ENCODE results near the gene CDH19.
A peak's percentile ranks its signal among the peaks of the same experiment; 100 is the strongest.

CDH19 gene, protein sequence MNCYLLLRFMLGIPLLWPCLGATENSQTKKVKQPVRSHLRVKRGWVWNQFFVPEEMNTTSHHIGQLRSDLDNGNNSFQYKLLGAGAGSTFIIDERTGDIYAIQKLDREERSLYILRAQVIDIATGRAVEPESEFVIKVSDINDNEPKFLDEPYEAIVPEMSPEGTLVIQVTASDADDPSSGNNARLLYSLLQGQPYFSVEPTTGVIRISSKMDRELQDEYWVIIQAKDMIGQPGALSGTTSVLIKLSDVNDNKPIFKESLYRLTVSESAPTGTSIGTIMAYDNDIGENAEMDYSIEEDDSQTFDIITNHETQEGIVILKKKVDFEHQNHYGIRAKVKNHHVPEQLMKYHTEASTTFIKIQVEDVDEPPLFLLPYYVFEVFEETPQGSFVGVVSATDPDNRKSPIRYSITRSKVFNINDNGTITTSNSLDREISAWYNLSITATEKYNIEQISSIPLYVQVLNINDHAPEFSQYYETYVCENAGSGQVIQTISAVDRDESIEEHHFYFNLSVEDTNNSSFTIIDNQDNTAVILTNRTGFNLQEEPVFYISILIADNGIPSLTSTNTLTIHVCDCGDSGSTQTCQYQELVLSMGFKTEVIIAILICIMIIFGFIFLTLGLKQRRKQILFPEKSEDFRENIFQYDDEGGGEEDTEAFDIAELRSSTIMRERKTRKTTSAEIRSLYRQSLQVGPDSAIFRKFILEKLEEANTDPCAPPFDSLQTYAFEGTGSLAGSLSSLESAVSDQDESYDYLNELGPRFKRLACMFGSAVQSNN

DNA sequence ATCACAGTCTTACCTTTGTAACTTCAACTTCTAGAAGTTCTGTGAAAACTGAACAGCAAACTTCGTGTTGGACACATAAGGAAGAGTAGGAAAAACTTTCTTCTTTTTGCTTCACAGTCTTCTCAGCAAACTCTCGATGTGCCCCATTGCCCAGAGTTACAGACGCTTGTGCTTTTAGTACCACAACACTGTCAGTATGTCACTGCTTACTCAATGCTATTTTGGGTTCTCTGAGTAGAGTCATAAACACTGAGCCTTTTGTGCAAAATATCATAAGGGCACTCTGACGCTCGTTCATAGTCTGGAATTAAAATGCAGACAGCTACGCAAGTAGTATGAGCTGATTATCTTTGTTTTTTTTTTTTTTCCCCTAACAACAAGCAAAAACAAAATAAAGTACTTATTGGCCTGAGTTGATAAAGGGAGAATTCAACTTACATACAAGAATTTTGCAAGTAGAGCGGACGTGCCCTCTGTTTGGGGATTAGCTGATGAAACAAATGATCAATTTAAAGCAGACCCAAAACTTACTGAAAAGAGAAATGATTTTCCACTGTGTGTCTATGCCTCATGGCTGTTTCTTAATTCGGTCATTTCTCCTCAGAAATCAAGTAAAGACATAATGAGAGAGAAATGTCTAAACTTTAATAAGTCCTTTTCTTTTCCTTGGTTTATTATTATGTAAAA lies at the start of gene CDH19:
CDH19 (minus strand) TSS at position 150 of the 687 bp plus-strand sequence. CDS start 31,886 bp downstream, outside the sequence.
- DNase-seq (ENCODE audit: low read depth), result no peak

DNA sequence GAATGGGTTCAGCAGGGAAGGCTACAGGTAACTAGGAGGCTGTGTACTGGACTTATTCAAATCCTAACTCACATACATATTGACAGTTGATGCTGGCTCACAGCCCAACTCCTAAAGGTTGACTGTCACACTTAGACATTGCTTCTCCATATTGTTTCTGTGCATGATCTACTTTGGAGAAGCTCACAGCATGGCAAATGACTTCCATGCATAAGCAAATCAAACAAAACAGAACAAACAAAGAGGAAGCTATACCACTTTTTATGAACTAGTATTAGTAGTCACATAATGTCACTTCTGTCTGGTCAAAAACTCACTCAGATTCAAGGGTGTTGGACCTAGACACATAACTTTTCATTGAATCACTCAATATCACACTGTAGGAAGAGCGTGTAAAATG lies 43.8 kb upstream of the CDH19 start:
- no peak for DNase-seq (ENCODE audit: low read depth)

DNA sequence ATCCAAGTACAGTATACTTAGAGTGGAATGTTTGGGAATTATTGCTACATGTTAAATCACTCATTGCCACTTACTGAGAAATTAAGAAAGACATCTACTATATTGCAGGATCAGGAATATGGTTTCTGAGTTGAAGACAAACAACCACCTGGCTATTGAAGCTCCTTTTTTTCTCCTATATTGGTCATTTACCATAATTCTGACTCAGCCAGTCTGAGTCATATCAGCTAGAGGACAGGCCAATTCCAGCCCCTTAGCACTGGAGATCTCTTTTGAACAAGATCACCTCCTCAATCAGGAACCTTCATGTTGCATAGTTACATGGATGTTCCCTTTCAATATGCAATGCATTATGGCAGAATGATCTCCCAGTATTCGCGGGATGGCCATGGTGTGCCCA lies 42.7 kb upstream of the CDH19 start:
- DNase-seq (ENCODE audit: low read depth), result peak; percentile 22

DNA sequence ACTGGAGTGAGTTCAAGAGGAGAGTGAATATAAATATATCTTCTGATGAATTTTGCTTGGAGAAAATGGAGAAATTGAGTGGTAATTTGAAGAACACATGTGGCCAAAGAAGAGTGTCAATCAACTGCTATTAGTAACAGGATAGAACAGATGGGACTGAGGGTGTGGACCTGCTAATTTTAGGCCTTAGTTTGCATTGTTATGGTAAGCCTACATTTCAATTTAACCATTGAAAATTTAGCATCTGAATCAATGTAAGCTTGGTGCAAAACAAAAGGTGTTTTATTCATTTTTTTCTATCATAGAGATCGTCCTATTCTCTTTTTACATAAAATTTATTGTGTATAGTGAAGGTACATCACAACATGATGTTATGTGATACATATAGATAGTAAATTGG lies 42.1 kb upstream of the CDH19 start:
- DNase-seq (ENCODE audit: low read depth), result no peak

DNA sequence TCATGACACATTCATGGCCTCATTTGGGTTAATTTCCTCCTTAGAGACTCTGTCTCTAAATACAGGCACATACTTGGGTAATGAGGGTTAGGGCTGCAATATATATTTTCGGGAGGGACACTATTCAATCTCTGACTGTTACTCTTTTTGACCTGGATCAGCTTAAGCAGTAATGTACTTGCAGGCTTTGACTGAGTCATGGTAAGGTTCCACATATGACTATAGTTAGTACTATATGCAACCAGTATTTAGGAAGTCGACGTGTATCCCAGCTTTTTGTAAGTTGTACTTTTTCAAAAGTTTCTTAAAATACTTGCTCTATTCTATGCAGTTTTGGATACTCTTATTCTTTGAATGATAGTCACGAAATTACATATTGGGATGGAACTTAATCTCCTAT lies 37.2 kb upstream of the CDH19 start:
- no peak for DNase-seq (ENCODE audit: low read depth)

DNA sequence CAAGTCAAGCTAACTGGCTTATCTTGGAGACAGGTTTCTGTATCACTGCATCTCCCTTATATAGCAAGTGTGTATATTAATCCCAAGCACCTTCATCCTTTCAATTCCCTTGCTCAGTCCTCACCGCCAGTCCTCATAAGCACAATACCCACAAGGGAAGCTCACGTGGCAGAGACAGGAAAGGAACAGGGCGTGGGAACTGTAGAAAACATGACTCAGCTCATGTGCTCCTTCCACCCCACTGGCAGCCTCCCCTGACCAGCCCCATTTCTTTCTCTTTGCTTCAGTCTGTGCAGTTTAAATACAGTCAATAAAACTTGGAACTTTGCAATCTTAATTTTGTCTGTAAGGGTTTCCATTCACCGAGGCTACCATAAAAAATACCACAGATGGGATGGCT lies 36.5 kb upstream of the CDH19 start:
- DNase-seq (ENCODE audit: low read depth), result no peak

DNA sequence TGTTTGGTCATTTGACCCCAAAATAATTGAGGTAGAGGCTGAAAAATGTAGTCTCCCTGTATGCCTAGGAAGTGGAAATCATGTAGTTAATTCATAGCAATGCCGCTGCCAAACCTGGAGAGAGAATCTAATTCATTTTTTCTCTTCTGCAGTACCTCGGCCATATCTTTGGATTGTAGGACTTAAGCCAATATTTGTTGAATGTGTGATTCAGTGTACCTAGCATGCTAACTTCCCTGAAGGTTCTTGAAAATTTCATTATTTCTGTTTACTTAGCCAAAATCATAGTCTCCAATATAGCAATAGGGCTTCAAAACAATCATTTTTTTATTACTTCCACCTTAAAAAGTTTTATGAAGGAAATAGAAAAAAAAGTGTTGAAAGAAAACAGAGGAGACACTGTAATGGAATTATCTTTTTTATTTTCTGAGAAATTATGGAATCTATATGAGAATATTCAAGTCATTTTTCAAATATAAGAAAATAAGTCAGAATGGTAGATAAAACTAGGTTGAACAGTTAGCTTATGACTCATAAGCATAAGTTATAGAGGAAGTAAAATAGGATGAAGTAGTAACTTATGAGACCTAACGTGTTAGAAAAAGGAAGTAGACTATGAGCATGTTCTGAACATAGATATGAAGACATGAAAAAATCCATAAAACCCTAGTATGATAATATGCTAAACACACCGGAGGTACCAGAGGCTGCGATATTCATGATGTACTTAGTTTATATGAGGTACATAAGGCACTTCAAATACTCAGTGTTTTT lies 35.2 kb upstream of the CDH19 start:
- DNase-seq (ENCODE audit: low read depth), result no peak

DNA sequence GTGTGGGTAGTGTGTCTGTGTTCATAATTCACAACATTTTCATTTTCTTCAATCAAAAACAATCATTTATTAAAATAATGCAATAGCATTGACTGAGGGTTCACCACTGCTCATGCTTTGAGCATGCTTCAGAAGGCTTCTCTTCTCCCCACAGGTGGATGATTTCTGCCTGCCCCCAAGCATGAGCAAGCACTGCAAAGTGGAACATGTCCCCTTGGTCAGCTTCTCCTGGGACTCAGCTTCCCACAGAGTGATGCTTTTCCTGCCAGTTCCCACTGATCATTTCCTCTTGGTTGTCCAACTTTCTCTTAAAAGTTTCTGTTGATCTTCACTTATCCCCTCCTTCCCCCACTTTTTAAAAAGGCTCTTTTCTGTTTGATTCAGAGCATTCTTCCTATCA lies 31.5 kb upstream of the CDH19 start:
- DNase-seq (ENCODE audit: low read depth), result no peak

DNA sequence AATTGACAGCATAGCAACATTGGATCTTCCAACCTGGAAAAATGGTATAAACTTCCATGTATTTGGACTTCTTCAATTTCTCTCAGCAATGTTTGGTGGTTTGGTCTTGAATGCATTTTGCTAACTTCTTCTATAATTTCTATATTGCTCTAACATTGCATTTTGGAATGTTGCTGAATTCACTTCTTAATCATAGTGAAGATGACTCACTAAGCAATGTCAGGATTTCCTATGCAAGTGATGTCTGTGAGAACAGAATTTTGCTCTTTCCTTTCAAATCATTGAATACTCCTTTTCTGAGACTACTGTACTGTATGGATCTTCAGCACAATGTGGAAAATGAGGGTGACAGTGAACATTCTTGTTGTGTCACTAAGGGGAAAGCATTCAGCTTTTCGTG lies 28.9 kb upstream of the CDH19 start:
- DNase-seq (ENCODE audit: low read depth), result peak; percentile 18

DNA sequence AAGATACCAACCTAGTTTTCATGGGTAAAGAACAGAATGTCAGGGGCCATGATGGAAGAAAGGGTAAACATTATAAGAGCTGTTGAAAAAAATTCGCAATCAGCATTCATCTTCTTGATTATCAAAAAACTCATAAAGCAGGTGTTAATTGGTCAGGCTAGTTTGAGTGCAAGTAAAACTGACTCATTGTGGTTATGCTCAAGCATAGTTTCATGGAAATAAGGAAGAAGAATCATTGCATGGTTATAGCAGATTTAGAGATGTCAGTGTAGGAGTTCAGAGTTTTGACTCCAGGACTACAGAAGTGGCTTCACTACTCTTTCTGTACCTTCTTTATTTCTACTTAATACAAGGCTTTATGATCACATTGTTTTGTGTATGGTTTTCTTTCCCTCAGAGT lies 26.9 kb upstream of the CDH19 start:
- DNase-seq (ENCODE audit: low read depth), result no peak

DNA sequence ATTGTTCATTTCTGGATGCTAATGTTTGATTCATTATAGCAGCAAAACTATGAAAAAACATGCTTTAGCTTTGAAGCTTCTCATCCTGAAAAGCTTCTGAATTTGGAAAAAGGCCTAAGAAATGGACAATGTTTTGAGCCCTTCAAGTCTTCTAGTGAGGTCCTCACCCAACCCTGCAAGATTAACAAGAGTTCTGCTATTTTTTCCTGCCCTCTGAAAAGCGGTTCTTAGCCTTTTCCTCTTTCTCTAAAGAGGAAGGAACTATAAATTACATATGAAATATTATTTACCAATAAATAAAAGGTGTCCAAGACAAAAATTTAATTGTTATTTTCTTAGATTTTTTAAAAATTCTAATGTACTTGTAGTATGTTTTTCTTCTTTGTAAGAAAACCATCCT lies 19.9 kb upstream of the CDH19 start:
- no peak for DNase-seq (ENCODE audit: low read depth)

DNA sequence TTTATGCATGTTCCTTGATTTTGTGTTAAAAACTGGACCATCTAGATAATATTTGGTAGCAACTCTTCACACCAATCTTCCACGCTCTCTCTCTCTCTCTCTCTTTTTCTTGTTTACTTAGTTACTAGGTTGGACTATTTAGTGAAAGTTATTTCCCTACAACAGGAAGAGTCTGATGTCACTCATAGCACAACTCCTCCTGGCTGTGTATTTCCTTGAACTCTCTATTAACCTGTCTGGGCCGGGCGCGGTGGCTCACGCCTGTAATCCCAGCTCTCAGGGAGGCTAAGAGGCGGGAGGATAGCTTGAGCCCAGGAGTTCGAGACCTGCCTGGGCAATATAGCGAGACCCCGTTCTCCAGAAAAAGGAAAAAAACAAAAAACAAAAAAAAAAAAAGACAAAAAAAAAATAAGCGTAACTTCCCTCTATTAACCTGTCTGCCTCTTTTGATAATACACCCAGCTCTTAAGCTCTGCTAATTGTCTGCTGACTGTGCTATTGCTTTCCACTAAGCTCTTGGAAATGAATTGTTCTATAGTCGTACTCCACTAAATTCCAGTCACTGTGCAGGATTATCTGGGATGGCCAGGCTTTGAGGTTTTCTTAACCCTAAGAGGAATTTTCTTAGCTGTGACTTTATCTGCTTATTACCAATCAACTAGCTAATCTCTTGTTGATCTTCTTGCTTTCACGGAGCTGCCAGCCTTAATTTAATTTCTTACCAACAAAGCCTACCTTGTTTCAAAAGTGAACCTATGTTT lies 18.1 kb upstream of the CDH19 start:
- DNase-seq (ENCODE audit: low read depth), result no peak

DNA sequence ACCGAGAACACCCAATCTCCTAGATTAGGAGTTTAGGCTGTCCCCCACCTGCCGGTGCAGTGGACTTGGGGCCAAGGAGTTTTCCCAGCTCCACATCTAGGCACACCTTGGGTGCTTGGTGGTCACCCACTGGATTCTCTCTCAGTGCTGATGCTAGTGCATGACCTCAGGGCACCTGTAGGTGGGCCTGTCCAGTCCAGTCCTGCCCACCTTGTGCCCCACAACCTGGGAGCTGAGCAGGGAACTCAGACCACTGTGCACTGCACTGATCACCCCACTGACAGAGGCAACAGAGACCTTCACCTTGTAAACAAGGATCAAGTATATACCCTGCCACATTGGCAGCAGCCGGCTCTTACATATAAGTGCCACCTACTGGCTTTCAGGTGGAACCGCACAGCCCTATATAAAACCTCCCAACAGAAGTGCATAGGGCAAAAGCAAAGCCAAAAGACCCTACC lies 12.7 kb upstream of the CDH19 start:
- no peak for DNase-seq (ENCODE audit: low read depth)

DNA sequence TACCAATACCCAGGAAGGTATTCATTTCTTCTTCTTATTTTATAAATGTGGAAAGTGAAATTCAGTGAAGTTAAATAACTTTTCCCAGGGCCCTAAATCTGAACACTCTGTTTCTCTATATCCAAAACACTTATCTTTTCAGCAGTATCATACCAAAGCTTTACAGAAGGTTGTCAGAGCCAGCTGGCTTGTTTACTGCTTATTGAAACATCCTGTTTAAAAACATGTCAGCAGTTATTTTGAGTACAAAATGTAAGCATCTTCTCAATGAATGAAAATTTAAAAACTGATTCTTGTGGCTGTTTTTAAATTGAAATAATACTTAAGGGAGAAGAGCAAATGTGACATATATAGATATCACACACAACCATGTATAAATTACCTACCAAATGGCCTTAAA lies 11.3 kb upstream of the CDH19 start:
- no peak for DNase-seq (ENCODE audit: low read depth)

DNA sequence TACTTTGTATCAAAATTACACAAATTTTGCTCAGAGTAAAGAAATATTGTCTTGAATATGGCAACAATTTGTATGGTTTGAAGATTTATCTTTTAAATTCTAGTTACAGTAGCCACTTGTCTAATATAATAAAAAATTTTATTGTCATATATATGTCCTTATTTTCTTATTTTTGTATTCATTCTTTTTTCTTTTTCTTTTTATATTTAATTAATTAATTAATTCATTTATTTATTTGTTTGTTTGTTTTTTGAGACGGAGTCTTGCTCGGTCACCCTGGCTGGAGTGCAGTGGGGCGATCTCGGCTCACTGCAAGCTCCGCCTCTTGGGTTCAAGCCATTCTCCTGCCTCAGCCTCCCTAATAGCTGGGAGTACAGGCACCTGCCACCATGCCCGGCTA lies 3.7 kb upstream of the CDH19 start:
- no peak for DNase-seq (ENCODE audit: low read depth)

DNA sequence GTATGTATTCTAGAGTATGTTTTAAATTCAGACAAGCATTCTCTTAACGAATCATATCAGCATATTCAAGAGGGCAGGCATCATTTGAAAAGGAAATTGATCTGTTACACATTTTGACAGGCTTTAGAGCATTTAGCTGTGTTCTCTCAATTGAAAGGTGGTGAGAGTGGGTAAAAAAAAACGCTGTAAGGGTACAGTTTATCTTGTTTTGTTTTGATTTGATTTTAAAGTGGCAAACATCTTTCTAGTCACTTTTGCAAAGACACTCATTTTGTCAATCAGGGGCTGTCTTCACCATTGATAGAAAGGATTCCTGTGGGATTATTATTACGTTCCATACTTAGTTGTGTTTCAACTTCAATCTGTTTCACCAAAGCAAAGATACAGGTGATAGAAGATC lies 2.2 kb downstream of the CDH19 start:
- no peak for DNase-seq (ENCODE audit: low read depth)

DNA sequence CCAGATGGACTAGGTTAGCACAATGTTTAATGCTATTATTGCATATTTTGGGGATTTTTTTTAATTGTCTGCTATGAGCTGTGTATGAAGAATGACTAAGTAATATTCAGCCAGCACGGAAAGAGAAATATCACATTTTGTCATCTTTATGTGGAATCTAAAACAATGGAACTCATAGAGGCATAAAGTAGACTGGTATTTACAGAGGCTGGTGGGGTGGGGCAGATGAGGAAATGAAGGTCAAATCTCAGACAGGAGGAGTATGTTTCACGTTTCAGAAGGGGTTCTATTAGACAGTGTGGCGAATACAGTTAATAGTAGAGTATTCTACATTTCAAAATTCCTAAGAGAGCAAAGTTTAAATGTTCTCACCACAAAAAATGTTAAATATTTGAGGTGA lies 4.7 kb downstream of the CDH19 start:
- DNase-seq (ENCODE audit: low read depth), result no peak

DNA sequence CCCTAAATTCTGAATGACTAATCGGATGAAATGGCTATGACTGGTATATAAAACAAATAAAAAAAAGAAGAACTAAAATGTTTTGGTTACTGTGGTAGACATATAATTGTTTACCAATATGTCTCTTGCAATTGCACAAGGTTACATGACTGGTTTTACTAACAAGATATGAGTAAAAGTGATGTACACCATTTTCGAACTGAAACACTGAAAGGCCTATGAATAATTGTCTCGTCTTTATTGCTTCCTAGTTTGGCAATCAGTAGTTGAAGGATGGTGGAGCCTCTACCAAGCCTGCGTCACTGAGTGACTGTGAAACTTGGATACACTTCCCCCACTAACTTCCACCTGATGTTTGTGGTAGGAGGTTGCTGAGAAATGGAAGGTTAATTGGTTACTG lies 16.5 kb downstream of the CDH19 start:
- DNase-seq (ENCODE audit: low read depth), result no peak

DNA sequence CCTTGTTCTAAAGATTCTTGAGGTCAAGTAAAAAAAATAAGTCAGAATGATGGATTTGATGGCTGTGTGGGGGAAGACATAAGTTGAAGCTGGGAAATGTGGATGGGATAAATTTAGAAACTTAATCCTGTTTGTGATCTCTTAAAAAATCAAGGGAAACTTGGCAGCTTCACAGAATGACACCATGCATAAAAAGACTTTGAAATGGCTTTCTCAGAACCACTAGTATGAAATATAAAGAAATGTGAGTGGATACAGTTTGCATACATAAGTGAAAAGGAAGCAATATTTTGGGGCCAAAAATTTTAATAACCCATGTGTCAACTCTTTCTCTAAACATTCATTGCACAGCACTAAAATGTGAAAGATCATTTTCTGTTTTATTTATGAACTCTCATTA lies 21.7 kb downstream of the CDH19 start:
- DNase-seq (ENCODE audit: low read depth), result no peak

DNA sequence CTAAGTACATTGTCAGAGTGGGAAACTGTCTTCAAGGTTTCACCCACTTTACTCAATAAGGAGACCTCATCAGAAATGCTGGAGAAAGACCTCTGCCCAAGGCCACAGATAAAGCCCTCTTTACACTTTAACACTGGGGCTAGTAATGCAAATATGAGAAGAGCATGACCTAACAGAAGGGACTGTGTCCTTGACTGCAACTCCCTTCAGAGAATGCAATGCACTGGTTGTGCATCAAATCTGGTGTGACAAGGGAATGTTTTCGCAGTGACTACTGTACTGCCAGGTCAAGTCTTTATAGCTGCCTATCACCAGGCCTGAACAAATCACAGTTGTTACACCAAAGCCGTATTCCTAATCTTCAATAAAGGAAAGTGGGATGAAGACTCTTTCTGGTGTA lies 28.6 kb downstream of the CDH19 start:
- no peak for DNase-seq (ENCODE audit: low read depth)

DNA sequence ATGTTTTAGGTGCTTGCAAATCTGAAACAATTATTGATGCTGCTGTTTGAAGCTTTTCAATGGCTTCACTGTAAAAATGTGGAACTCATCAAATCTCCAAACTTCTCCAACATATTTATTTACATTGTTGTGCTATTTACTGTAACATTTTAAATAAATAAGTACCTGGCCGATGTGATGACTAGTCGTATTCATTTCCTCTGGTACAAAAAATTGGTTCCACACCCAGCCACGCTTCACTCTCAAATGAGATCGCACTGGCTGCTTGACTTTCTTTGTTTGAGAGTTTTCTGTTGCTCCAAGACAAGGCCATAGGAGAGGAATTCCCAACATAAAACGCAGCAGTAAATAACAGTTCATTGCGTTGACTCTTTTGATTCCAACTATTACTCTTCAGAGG lies 32.0 kb downstream of the CDH19 start:
- DNase-seq (ENCODE audit: low read depth), result no peak
